Skin of body (tissue), 2 donors: ENCODE data around the gene SLC35F5. TPM values are rescaled to one million over a fixed set of nuclear protein-coding genes. Genes with fewer than 3 reads are reported as not detected.
"Not testable (repeated sequence)": the region's sequence is repeated elsewhere in the genome, so short reads cannot be mapped to it uniquely, and the experiment has no call there.

Experiments used
- DNase-seq: peaks from one replicate; lab custom pipeline; 2025; lab: John Stamatoyannopoulos, UW
- total RNA-seq: library from RNA; depleted of rRNA; stranded (reverse); fragments of >200 nt; gene quantifications from one replicate; pipeline ENCODE4 v1.2.3, GENCODE V29; 2014

The SLC35F5 gene, protein sequence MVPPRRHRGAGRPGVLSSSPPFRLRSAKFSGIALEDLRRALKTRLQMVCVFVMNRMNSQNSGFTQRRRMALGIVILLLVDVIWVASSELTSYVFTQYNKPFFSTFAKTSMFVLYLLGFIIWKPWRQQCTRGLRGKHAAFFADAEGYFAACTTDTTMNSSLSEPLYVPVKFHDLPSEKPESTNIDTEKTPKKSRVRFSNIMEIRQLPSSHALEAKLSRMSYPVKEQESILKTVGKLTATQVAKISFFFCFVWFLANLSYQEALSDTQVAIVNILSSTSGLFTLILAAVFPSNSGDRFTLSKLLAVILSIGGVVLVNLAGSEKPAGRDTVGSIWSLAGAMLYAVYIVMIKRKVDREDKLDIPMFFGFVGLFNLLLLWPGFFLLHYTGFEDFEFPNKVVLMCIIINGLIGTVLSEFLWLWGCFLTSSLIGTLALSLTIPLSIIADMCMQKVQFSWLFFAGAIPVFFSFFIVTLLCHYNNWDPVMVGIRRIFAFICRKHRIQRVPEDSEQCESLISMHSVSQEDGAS
- 136 TPM for total RNA-seq

- DNase-seq: peak; percentile 87
These were observed at the start of gene SLC35F5 for GRCh38 chr2:113756355-113757137. SLC35F5 (minus strand) TSS chr2:113756642; CDS start chr2:113756409, 233 bp downstream.

DNA sequence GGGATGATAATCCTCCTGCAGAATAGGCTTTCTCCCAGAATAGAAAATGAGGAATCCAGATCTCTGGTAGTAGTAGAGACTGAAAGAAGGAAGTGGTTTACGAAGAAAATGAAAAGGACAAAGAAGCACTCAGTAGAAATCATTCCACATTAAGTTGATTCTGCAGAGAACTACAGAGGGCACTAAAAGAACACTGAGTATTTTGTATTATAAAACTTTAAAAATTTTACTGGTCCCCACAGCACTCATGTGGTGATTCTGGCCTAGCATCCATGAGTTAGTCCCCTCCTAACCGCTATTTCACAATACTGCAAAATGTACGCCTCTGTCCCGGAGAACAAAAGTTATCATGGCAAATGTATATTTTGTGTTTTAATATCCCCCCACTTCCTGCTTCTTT is 42.9 kb upstream of the SLC35F5 start:
- no peak for DNase-seq

DNA sequence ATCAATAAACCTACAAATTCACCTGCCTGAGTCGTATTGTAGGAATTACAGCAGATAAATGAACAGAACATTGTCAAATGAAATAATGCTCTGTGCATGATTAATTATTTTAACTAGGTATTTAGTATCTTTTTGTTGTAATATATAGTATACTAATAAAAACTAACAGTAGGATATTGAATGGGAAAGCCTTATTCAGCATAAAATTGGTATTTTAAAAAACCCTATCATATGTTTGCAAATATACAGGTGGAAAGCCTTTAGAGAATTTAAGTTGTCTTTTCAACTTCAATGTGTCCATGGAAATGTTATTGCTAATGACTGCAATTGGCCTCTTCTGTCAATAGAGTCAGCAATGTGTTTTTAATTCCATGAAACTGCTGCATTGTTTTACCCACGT is 40.8 kb upstream of the SLC35F5 start:
- no peak for DNase-seq

DNA sequence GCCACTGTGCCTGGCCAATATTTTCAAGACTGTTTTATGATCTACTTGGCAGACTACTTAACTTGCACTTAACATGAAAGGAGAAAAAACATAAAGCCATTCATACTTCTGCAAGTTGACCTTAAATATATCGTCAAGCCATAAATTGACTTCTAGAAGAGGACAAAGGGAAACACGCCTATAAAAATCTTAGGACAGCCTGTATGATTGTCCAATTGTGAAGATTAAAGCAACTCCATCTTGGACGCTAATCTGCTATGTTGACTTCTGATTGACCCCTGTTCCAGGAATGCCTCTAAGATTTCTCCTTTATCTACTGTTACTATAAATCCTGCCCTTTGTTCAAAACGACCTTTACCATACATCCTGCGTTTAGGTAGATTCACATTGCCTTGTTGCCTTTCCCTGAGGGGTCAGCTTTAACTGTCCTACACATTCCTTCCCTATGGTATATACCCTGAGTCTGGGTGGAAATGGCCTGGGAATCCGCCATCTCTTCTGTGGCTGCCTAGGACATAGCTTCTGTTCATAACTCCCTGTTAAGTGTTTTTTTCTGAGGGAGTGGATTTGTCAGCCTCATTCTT is 40.2 kb upstream of the SLC35F5 start:
- no peak for DNase-seq

GRCh38 chr2:113795405-113795920 is 39.0 kb upstream of the SLC35F5 start:
- DNase-seq: no peak

GRCh38 chr2:113791697-113792590 is 35.5 kb upstream of the SLC35F5 start:
- no peak for DNase-seq

DNA sequence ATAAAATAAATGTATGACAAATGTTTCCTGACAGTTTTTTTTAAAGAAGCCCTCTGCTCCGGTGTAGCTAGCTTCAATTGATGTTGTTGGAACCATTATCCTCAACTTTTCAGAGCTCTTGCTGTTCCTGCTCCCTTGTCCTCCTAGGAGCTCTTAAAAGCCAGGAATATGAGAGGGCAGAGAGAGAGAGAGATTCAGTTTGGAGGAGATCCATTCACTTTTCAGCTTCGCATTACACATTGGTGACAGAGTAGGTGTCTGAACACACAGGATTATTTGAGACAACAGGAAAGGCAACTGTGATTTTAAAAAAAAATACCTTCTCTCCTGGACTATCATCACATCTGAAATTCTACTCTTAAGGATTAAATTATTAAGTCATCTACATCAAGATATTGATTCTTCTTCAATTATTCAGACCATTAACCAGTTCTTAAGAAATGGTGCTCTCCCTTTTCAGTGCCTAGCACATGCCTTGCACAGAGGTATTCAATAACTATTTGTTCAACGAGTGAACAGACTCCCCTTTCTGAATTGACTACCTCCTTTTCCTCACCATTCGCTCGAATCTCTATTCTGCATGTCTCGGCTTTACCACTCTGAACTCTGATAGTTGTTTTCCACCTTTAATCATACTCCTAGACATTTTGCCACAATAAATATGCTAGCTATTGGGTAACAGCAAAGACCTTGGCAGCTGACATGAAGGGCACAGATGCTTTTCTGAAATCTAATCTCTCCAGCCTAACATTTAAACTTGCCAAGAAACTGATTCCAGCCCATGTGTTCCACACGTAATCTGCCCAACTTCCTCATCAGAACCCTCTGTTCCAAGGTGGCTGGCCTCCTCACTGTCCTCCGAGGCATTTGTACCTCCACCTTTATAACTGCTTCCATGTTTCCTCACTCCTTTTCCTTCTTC is 28.6 kb upstream of the SLC35F5 start:
- no peak for DNase-seq

GRCh38 chr2:113780472-113780871 is 24.0 kb upstream of the SLC35F5 start:
- DNase-seq: no peak

DNA sequence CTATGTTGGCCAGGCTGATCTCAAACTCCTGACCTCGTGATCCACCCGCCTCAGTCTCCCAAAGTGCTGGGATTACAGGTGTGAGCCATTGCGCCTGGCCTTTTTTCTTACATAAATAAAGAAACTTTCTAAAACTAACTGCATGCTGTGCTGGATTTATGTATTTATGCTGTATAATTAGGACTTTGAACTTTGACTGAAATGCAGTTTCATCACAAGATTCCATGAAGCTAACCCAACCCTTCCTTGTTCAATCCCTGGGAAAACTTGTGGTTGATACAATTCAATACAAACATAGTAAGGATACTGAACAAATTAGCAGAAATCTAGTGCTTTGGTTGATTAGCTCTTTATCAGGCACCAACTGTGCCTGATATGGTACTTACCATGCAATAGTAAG is 20.9 kb upstream of the SLC35F5 start:
- DNase-seq: no peak

DNA sequence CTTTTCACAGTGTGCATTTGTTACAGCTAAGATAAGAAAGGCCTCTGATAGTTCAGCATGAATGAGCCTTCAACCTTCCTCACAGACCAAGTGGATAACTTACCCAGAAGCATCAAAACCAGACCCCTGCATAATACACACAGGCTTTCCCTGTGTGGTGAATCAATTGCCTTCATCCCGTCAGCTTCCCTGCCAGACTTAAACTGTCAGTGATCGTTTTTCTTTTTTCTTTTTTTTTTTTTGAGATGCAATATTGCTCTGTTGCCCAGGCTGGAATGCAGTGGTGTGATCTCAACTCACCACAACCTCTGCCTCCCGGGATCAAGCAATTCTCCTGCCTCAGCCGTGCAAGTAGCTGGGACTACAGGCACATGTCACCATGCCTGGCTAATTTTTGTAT is 20.5 kb upstream of the SLC35F5 start:
- DNase-seq: no peak

- DNase-seq: not testable (repeated sequence)
These were observed 18.2 kb upstream of the SLC35F5 start for GRCh38 chr2:113774616-113775015.

- no peak for DNase-seq
These were observed 14.5 kb upstream of the SLC35F5 start for GRCh38 chr2:113770929-113771328.

DNA sequence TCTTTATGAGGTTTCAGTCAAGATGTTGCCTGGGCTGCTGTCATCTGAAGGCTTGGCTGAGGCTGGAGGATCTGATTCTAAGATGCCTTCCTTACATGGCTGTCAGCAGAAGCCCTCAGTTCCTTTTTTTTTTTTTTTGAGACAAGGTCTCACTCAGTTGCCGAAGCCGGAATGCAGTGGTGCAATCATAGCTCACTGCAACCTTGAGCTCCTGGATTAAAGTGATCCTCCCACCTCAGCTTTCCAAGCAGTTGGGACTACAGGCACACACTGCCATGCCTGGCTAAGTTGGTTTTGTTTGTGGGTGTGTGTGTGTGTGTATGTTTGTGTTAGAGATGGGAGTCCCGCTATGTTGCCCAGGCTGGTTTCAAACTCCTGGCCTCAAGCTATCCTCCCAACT is 13.1 kb upstream of the SLC35F5 start:
- no peak for DNase-seq

- DNase-seq: no peak
These were observed 12.3 kb upstream of the SLC35F5 start for GRCh38 chr2:113768770-113769169.

DNA sequence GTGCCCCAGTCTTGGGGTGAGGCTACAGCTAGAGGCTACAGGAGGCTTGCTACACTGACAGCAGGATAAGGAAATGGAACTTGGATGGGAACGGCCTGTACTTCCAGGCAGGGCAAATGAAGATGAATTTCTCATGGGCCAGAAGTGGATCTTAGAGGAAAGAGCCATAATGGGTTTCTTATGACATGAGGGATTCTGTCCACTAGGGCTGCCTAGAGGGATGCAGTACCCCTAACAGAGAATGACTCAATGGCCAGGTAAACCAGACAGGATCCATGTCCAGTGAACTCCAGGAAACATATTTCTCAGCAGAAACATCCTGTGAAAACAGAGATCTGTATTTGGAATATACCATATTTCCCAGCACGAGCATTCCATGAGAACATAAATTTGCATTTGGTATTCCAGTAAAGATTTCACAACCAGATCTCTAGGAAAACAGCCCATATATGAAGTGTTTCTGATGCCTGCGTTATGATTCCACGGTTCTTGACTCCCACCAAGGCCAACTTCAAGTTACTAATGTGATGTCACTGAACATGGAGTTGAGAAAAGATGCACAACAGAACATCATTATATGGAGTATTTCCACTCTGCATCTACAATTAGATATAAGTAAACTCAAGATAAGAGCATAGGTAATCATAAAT is 11.5 kb upstream of the SLC35F5 start:
- no peak for DNase-seq

DNA sequence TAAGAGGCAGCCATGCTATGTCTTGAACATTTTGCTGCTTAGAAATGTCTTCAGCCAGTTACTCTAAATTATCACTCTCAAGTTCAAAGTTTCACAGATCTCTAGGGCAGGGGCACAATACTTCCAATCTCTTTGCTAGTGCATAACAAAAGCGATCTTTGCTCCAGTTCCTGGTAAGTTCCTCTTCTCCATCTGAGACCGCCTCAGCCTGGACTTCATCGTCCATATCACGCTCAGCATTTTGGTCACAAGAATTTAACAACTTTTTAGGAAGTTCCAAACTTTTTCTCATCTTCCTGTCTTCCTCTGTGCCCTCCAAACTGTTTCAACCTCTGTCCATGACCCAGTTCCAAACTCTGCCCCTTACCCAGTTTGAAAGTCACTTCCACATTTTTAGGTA is 8.8 kb upstream of the SLC35F5 start:
- DNase-seq: no peak

DNA sequence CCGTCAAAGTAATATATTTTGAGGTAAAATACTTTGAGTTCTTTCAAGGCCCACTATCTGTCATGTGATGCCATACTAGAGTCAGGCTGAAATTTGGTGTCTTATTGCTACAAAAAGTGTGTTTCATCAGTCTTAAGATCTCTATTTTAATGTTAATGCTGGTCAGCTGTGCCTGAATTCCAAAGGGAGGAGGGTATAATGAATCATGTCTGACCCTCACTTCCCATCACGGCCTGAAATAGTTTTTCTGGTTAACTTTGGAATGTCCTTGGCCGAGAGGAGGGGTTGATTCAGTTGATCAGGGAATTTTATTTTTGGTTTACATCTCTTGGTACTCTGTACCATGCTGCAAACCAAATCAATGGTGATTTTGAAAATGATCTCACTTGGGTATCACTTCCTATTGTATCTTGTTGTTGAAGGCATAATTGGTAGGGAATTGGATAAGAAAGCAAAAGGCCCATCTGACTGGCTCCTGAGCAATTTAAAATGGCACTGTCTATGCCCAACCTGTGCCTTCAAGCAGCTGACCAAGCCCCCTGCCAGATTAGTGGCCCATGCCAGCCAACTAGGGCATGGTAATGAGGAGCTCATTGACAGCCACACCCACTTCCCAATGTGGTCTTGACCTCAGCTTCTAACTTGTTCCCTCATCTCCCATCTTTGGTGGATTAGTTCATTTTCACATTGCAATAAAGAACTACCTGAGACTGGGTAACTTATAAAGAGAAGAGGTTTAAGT is 6.1 kb upstream of the SLC35F5 start:
- no peak for DNase-seq

DNA sequence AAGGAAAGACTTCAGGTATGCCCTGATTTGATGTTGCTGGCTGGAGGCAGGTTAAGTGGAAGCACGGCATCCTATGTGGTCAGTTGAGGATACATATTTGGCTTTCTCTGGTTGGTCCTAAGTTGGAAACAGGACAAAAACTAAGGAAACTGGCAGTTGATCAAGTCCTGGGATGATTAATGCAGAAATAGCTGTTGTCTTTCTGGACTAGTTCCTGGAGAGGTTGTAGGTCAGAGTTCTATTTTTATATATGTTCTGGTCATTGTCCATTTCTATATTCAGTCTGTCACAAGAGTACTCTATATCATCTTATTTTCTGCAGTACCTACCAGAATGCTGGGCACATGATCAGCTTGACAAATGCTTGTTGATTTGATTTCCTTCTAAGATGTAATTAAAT is 4.0 kb upstream of the SLC35F5 start:
- no peak for DNase-seq
